NCI-H82 treated with DMSO at 0.1 percent for 48 hours (cell line): Measurements from ENCODE around the gene CHRD.
A peak's percentile ranks its signal among the peaks of the same experiment; 100 is the strongest.

Experiments used
- DNase-seq: peaks from one replicate; lab custom pipeline; 2025; ENCODE audit not compliant: unreplicated experiment; lab: John Stamatoyannopoulos, UW

The CHRD gene

GRCh38 chr3:184381261-184382224 lies 1.7 kb downstream of the CHRD start:
- no peak for DNase-seq

GRCh38 chr3:184382326-184383032 lies 2.6 kb downstream of the CHRD start:
- no peak for DNase-seq

GRCh38 chr3:184383033-184383740 lies 3.3 kb downstream of the CHRD start:
- no peak for DNase-seq

GRCh38 chr3:184384342-184384741 lies 4.5 kb downstream of the CHRD start:
- DNase-seq, result no peak

GRCh38 chr3:184384856-184385422 lies 5.1 kb downstream of the CHRD start:
- no peak for DNase-seq

- no peak for DNase-seq
These were observed 6.4 kb downstream of the CHRD start for GRCh38 chr3:184386047-184386806.

GRCh38 chr3:184387174-184387714 lies 7.4 kb downstream of the CHRD start:
- DNase-seq, result no peak

- DNase-seq, result no peak
These were observed 8.5 kb downstream of the CHRD start for GRCh38 chr3:184388164-184388935.

GRCh38 chr3:184388936-184389230 lies 9.0 kb downstream of the CHRD start:
- no peak for DNase-seq

- no peak for DNase-seq
These were observed 9.5 kb downstream of the CHRD start for GRCh38 chr3:184389384-184389783.

GRCh38 chr3:184389935-184390528 lies 10.2 kb downstream of the CHRD start:
- no peak for DNase-seq

GRCh38 chr3:184391266-184391665 lies 11.4 kb downstream of the CHRD start:
- no peak for DNase-seq

GRCh38 chr3:184395320-184395660 lies 15.4 kb downstream of the CHRD start:
- DNase-seq, result no peak

GRCh38 chr3:184399410-184399809 lies 19.6 kb downstream of the CHRD start:
- no peak for DNase-seq

- DNase-seq, result peak; percentile 67
These were observed 25.5 kb downstream of the CHRD start for GRCh38 chr3:184405075-184406030.

GRCh38 chr3:184409331-184409926 lies 29.6 kb downstream of the CHRD start:
- no peak for DNase-seq

- DNase-seq, result no peak
These were observed 30.2 kb downstream of the CHRD start for GRCh38 chr3:184409946-184410500.
